ENCODE results near the gene RBCK1.
"Not testable (repeated sequence)": the region's sequence is repeated elsewhere in the genome, so short reads cannot be mapped to it uniquely, and the experiment has no call there.

DNA sequence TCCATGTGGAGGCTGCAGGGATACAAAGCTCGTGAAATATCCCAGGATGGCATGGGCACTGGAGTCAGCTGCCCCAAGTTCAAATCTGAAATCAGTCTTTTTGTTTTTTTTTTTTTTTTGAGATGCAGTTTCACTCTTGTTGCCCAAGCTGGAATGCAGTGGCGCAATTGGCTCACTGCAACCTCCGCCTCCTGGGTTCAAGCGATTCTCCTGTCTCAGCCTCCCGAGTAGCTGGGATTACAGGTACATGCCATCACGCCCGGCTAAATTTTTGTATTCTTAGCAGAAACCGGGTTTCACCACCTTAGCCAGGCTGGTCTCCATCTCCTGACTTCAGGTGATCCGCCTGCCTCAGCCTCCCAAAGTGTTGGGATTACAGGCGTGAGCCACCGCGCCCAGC, 30.5 kb upstream of the RBCK1 start:
- TF ChIP-seq CTCF (conservative IDR thresholded peaks at IDR 0.05); ZFX (IDR thresholded peaks at IDR 0.05): not testable (repeated sequence)
